PC-3 (cell line): ENCODE measurements around the gene ATAD3A. TPM values are rescaled to one million over a fixed set of nuclear protein-coding genes. Genes with fewer than 3 reads are reported as not detected.
"Not testable (repeated sequence)": the region's sequence is repeated elsewhere in the genome, so short reads cannot be mapped to it uniquely, and the experiment has no call there.

Experiments
- ATAC-seq: fragments of 200-7000 bp; cut with Tn5 transposase; 2 replicates; pipeline ENCODE4 v1.9.1; 2020; ENCODE audit warnings: mild to moderate bottlenecking, moderate library complexity
- BruUV-seq: library from RNA; stranded (reverse); fragments of 400-500 nt; replicated peaks from 2 replicates; lab custom pipeline; 2021; lab: Mats Ljungman, UMichigan
- CTCF ChIA-PET: fragments of 300-600 bp; sonication (Branson Sonifier 250); formaldehyde crosslinking; loops from one replicate; lab custom pipeline; 2022; ENCODE audit warnings: antibody characterized with exemption; lab: Charles Lee
- POLR2A ChIA-PET: fragments of 300-600 bp; sonication (Branson Sonifier 250); formaldehyde crosslinking; loops from one replicate; lab custom pipeline; 2022; ENCODE audit warnings: antibody characterized with exemption; ENCODE audit not compliant: unreplicated experiment; lab: Charles Lee
- DNase-seq: peaks from one replicate; pipeline ENCODE4 v3.0.0-alpha.2; 2015
- H2AFZ ChIP-seq: fragments of 300-600 bp; sonication (generic); 2 replicates; pipeline ENCODE4 v1.6.0; 2016; ENCODE audit warnings: antibody characterized with exemption, low read length
- H3F3A ChIP-seq: fragments of 300-600 bp; sonication (generic); one replicate; pipeline ENCODE4 v1.6.0; 2017; ENCODE audit warnings: antibody characterized with exemption, low read length, control low read depth, mild to moderate bottlenecking; ENCODE audit not compliant: unreplicated experiment
- H3K27ac ChIP-seq: fragments of 300-600 bp; sonication (generic); 2 replicates; pipeline ENCODE4 v1.5.1; 2016; ENCODE audit warnings: mild to moderate bottlenecking, low read length
- H3K27me3 ChIP-seq: fragments of 300-600 bp; sonication (generic); 2 replicates; pipeline ENCODE4 v1.6.1; 2016; ENCODE audit warnings: low read length, mixed read lengths
- H3K36me3 ChIP-seq: fragments of 300-600 bp; sonication (generic); 2 replicates; pipeline ENCODE4 v1.6.1; 2016; ENCODE audit warnings: low read depth, mixed run types, low read length, mixed read lengths
- H3K4me1 ChIP-seq: fragments of 300-600 bp; sonication (generic); 2 replicates; pipeline ENCODE4 v1.5.1; 2016; ENCODE audit warnings: low read length; ENCODE audit not compliant: insufficient read depth
- H3K4me2 ChIP-seq: fragments of 300-600 bp; sonication (generic); 2 replicates; pipeline ENCODE4 v1.6.0; 2016; ENCODE audit warnings: low read length
- H3K4me3 ChIP-seq: fragments of 300-600 bp; sonication (generic); 2 replicates; pipeline ENCODE4 v1.5.1; 2016; ENCODE audit warnings: mild to moderate bottlenecking, low read length, mixed read lengths
- H3K79me2 ChIP-seq: fragments of 300-600 bp; sonication (generic); 2 replicates; pipeline ENCODE4 v1.6.1; 2017; ENCODE audit warnings: low read length, mixed read lengths
- H3K9ac ChIP-seq: fragments of 300-600 bp; sonication (generic); 2 replicates; pipeline ENCODE4 v1.6.0; 2016; ENCODE audit warnings: mild to moderate bottlenecking, low read length
- H3K9me2 ChIP-seq: fragments of 300-600 bp; sonication (generic); replicated peaks from 2 replicates; pipeline ENCODE4 v1.6.1; 2016; ENCODE audit warnings: mixed run types, low read length, mixed read lengths
- H3K9me3 ChIP-seq: fragments of 300-600 bp; sonication (generic); 2 replicates; pipeline ENCODE4 v1.6.1; 2016; ENCODE audit warnings: low read length, mixed read lengths
- H4K20me1 ChIP-seq: fragments of 300-600 bp; sonication (generic); 2 replicates; pipeline ENCODE4 v1.6.1; 2016; ENCODE audit warnings: low read length, mixed read lengths
- intact Hi-C: fragments of 100-400 bp; cut with micrococcal nuclease; formaldehyde crosslinking; loops from 2 replicates; pipeline ENCODE4 v1.9.0; 2023
- total RNA-seq: library from RNA; depleted of rRNA; stranded (reverse); fragments of >200 nt; gene quantifications from 2 replicates; pipeline ENCODE4 v1.2.3, GENCODE V29; 2014
- TF ChIP-seq, protein P1 (sequence below): fragments of 300-600 bp; sonication (generic); conservative IDR thresholded peaks from 2 replicates; pipeline ENCODE4 v1.5.1; 2017; ENCODE audit warnings: antibody characterized with exemption, low read depth, mild to moderate bottlenecking, low read length

ATAD3A gene
- total RNA-seq, 1 experiment from 2014 or later, result 186 TPM

DNA sequence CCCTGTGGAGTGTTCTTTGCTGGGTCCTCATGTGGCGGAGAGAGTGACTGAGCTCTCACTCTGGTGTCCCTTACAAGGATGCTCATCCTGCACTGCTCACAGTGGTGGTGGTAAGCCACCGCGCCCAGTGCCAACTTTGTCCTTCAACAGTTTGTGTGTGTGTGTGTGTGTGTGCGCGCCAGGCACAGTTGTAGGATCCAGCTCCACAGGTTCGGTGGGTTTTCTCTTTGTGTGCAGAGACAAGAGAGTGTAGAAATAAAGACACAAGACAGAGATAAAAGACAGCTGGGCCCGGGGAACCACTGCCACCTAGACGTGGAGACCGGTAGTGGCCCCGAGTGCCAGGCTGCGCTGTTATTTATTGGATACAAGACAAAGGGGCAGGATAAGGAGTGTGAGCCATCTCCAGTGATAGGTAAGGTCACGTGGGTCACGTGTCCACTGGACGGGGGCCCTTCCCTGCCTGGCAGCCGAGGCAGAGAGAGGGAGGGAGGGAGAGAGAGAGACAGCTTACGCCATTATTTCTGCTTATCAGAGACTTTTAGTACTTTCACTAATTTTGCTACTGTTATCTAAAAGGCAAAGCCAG lies 7.1 kb upstream of the ATAD3A start:
- H4K20me1 ChIP-seq, H3K9me3 ChIP-seq, H3F3A ChIP-seq, H3K36me3 ChIP-seq, H3K9me2 ChIP-seq, H3K9ac ChIP-seq, H3K27me3 ChIP-seq, H3K4me1 ChIP-seq, BruUV-seq, H3K79me2 ChIP-seq: not testable (repeated sequence)
- Histone ChIP-seq H3K27ac (0 out of 2 replicates have a peak overlapping the region, but pooled peaks have one; percentile 30), H3K4me3 (peak overlapping the region; percentile 41; the same call in 1 of the 2 replicates), H2AFZ (peak overlapping the region; percentile 50), H3K4me2 (peak overlapping the region; percentile 63)
- peak; percentile 72 for ATAC-seq
- peak; percentile 97 for DNase-seq
- TF ChIP-seq, protein P1, sequence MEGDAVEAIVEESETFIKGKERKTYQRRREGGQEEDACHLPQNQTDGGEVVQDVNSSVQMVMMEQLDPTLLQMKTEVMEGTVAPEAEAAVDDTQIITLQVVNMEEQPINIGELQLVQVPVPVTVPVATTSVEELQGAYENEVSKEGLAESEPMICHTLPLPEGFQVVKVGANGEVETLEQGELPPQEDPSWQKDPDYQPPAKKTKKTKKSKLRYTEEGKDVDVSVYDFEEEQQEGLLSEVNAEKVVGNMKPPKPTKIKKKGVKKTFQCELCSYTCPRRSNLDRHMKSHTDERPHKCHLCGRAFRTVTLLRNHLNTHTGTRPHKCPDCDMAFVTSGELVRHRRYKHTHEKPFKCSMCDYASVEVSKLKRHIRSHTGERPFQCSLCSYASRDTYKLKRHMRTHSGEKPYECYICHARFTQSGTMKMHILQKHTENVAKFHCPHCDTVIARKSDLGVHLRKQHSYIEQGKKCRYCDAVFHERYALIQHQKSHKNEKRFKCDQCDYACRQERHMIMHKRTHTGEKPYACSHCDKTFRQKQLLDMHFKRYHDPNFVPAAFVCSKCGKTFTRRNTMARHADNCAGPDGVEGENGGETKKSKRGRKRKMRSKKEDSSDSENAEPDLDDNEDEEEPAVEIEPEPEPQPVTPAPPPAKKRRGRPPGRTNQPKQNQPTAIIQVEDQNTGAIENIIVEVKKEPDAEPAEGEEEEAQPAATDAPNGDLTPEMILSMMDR, result peak; percentile 65
- CTCF ChIA-PET, result interaction anchor here (0.5 to 1.3 kb wide), 7 partner anchors 64 to 628 kb away, joined by 3 to 6 read pairs (median 5); partner anchors contain the start of gene CCNL2
- POLR2A ChIA-PET, result interaction anchor here (0.6 to 0.7 kb wide), 3 partner anchors 19 to 887 kb away, joined by 3 to 9 read pairs (median 3); partner anchors contain the start of genes CCNL2 and RER1
- intact Hi-C loops, result loop anchor here (2.0 kb wide), 1 partner anchor 106 kb away; the partner anchor contains the start of gene CCNL2

DNA sequence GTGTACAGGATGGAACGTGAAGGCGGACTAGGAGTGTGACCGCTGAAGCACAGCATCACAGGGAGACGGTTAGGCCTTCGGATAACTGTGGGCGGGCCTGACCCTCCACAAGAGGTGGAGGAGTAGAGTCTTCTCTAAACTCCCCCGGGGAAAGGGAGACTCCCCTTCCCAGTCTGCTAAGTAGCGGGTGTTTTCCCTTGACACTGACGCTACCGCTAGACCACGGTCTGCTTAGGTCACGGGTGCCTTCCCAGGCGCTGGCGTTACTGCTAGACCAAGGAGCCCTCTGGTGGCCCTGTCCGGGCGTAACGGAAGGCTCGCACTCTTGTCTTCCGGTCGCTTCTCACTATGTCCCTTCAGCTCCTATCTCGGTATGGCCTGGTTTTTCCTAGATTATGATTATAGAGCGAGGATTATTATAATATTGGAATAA lies 6.6 kb upstream of the ATAD3A start:
- not testable (repeated sequence) for H3K9me2 ChIP-seq, H3K4me1 ChIP-seq, H3K79me2 ChIP-seq, H3K36me3 ChIP-seq, H4K20me1 ChIP-seq, H3F3A ChIP-seq, H3K27me3 ChIP-seq, H3K9me3 ChIP-seq, H3K9ac ChIP-seq
- Histone ChIP-seq H3K27ac (0 out of 2 replicates have a peak overlapping the region, but pooled peaks have one; percentile 30), H3K4me2 (peak overlapping the region; percentile 63), H3K4me3 (peak overlapping the region; percentile 41; the same call in 1 of the 2 replicates), H2AFZ (peak overlapping the region; percentile 50; the same call in 1 of the 2 replicates)
- TSS peak; percentile 79 for BruUV-seq
- TF ChIP-seq, protein P1, result peak; percentile 37
- CTCF ChIA-PET, result interaction anchor here (0.6 to 1.3 kb wide), 10 partner anchors 44 to 627 kb away, joined by 3 to 9 read pairs (median 4); partner anchors contain the start of genes AURKAIP1 and CCNL2
- intact Hi-C loops, result loop anchor here (2.0 kb wide), 1 partner anchor 107 kb away; the partner anchor contains the start of gene CCNL2
- DNase-seq, result peak; percentile 50
- POLR2A ChIA-PET, result interaction anchor here (0.6 kb wide), 2 partner anchors 19 to 106 kb away, joined by 3 to 9 read pairs; partner anchors contain the start of gene CCNL2
- peak; percentile 85 for ATAC-seq

DNA sequence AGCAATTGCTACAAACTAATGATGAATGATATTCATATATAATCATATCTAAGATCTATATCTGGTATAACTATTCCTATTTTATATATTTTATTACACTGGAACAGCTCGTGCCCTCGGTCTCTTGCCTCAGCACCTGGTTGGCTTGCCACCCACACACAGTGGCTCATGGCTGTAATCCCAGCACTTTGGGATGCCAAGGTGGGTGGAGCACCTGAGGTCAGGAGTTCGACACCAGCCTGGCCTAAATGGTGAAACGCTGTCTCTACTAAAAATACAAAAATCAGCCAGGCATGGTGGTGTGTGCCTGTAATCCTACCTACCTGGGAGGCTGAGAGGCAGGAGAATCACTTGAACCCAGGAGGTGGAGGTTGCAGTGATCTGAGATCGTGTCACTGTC lies 6.2 kb upstream of the ATAD3A start:
- H3K9me2 ChIP-seq, ATAC-seq, H2AFZ ChIP-seq, H3K27me3 ChIP-seq, H3F3A ChIP-seq, H3K9ac ChIP-seq, BruUV-seq, H3K79me2 ChIP-seq, H3K9me3 ChIP-seq, H4K20me1 ChIP-seq, DNase-seq, H3K27ac ChIP-seq, H3K36me3 ChIP-seq: not testable (repeated sequence)
- POLR2A ChIA-PET, result interaction anchor here (0.6 kb wide), 1 partner anchor 237 kb away, joined by 3 read pairs; no protein-coding TSS in a partner anchor
- Histone ChIP-seq H3K4me2 (peak overlapping the region; percentile 13; the same call in 1 of the 2 replicates), H3K4me1 (peaks cover 14% of the 10 kb centered on the region), H3K4me3 (peak overlapping the region; percentile 41; the same call in 1 of the 2 replicates)
- intact Hi-C loops, result loop anchor here (2.0 kb wide), 1 partner anchor 107 kb away; the partner anchor contains the start of gene CCNL2
- CTCF ChIA-PET, result interaction anchor here (0.6 to 0.8 kb wide), 7 partner anchors 44 to 201 kb away, joined by 3 to 9 read pairs (median 4); partner anchors contain the start of genes AURKAIP1 and CCNL2
